H1 (cell line): Measurements from ENCODE around the gene SEPTIN7. TPM values are rescaled to one million over a fixed set of nuclear protein-coding genes. Genes with fewer than 3 reads are reported as not detected.

ENCODE experiments used
- CHD1 ChIP-seq: IDR thresholded peaks from 2 replicates; pipeline ENCODE4 v1.6.1; 2012; ENCODE audit warnings: low read depth, low read length, improper control_type of control experiment
- CHD7 ChIP-seq: fragments of 300-600 bp; sonication (generic); IDR thresholded peaks from 2 replicates; pipeline ENCODE4 v1.7.1; 2012; ENCODE audit warnings: low read length, moderate library complexity, mild to moderate bottlenecking, inconsistent platforms; ENCODE audit not compliant: insufficient replicate concordance
- E2F6 ChIP-seq: IDR thresholded peaks from 2 replicates; pipeline ENCODE4 v1.6.1; 2012; ENCODE audit warnings: inconsistent platforms
- GTF2F1 ChIP-seq: IDR thresholded peaks from 2 replicates; pipeline ENCODE4 v1.6.1; 2012; ENCODE audit warnings: low read depth, low read length, improper control_type of control experiment, borderline replicate concordance
- RNF2 ChIP-seq: fragments of 200-900, 300-1000 bp; sonication (generic); IDR thresholded peaks from 2 replicates; pipeline ENCODE4 v1.7.1; 2016; ENCODE audit warnings: borderline replicate concordance, low read depth, mild to moderate bottlenecking, antibody characterized with exemption, low read length; ENCODE audit not compliant: poor library complexity, severe bottlenecking; ENCODE audit errors: missing control alignments
- TAF7 ChIP-seq: optimal IDR thresholded peaks from 2 replicates; pipeline ENCODE3; 2011; ENCODE audit warnings: low read depth, mild to moderate bottlenecking, inconsistent platforms, low read length, moderate library complexity, borderline replicate concordance
- TCF12 ChIP-seq: IDR thresholded peaks from 2 replicates; pipeline ENCODE4 v1.6.1; 2011; ENCODE audit warnings: low read depth, mild to moderate bottlenecking, low read length
- ZNF274 ChIP-seq: IDR thresholded peaks from 2 replicates; pipeline ENCODE4 v1.7.0; 2012; ENCODE audit warnings: low read length, borderline replicate concordance; ENCODE audit errors: extremely low read depth
- polyA plus RNA-seq, 7 experiments: library from polyadenylated mRNA; depleted of rRNA in 3 of 7; stranded (reverse) in 5 of 7; unstranded in 2 of 7; fragments of >200 nt in 5 of 7; fragments of 200-250 nt in 2 of 7; gene quantifications; 1 replicate in 5 of 7; 2 replicates in 1 of 7; 4 replicates in 1 of 7; pipeline versions ENCODE4 v1.2.1 to v1.2.3, GENCODE V29; 2011 to 2013; ENCODE audit warnings: missing spikeins in 2 of 7, mixed read lengths in 2 of 7
- total RNA-seq: library from RNA; stranded (reverse); fragmentation: NEBNext Ultra II Directional; extraction: Animal tissue kit (Norgen Biotek cat#: 25700); gene quantifications from 2 replicates; pipeline ENCODE4 v1.2.1, GENCODE V29; 2021

The SEPTIN7 gene
- total and polyA plus RNA-seq, 2 of the 8 experiments (the other 6 are each of a cell fraction or from before 2014, with no cell fraction given), result 85.3 to 183 TPM

GRCh38 chr7:35777121-35777520 lies 23.7 kb upstream of the SEPTIN7 start (continued):
- TF ChIP-seq CHD7, result no peak
- no peak for TF ChIP-seq ZNF274
- TF ChIP-seq CHD1, result no peak
- no peak for TF ChIP-seq TCF12
- no peak for TF ChIP-seq TAF7
- no peak for TF ChIP-seq GTF2F1
- TF ChIP-seq RNF2, result no peak
- TF ChIP-seq E2F6, result no peak
